Myocyte (in vitro differentiated cells): ENCODE data around the gene UGT1A8. TPM values are rescaled to one million over a fixed set of nuclear protein-coding genes. Genes with fewer than 3 reads are reported as not detected.
"Not testable (repeated sequence)": the region's sequence is repeated elsewhere in the genome, so short reads cannot be mapped to it uniquely, and the experiment has no call there.

Experiments used
- DNase-seq: peaks from one replicate; pipeline ENCODE4 v3.0.0-alpha.2; 2012; ENCODE audit warnings: low read depth
- polyA plus RNA-seq: library from polyadenylated mRNA; unstranded; fragments of >200 nt; gene quantifications from one replicate; pipeline ENCODE4 v1.2.1, GENCODE V29; 2012; ENCODE audit warnings: missing spikeins
- total RNA-seq: library from RNA; depleted of rRNA; stranded (reverse); fragments of >200 nt; gene quantifications from 2 replicates; pipeline ENCODE4 v1.2.3, GENCODE V29; 2014

UGT1A8 gene
- not detected in 2 replicates for total RNA-seq
- not detected for polyA plus RNA-seq

DNA sequence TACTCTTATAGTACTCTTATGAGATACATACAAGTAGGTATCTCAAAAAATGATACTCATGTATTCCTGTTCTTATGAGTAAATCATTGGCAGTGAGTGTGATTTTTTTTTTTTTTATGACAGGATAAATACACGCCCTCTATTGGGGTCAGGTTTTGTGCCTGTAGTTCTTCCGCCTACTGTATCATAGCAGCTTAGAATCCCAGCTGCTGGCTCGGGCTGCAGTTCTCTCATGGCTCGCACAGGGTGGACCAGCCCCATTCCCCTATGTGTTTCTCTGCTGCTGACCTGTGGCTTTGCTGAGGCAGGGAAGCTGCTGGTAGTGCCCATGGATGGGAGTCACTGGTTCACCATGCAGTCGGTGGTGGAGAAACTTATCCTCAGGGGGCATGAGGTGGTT is at the start of gene UGT1A8:
TSS of gene UGT1A8 (plus strand) at position 158 of the 400 bp plus-strand sequence. CDS start at position 233, 75 bp downstream.
- DNase-seq, result not testable (repeated sequence)

DNA sequence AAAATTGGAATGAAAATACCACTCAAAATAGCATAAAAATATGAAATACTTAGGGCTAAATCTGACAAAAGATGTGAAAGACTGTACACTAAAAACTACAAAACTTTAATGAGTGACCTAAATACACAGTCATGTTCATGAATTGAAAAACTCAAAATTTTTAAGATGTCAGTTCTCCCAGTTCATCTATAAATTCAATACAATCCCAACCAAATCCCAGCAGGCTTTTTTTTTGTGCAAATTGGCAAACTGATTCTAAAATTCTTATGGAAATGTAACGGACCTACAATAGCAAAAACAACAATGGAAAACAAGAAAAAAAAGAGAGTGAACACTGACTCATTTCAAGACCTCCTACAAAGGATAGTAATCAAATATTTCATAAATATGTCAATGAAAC is 46.4 kb upstream of the UGT1A8 start:
- DNase-seq, result no peak

DNA sequence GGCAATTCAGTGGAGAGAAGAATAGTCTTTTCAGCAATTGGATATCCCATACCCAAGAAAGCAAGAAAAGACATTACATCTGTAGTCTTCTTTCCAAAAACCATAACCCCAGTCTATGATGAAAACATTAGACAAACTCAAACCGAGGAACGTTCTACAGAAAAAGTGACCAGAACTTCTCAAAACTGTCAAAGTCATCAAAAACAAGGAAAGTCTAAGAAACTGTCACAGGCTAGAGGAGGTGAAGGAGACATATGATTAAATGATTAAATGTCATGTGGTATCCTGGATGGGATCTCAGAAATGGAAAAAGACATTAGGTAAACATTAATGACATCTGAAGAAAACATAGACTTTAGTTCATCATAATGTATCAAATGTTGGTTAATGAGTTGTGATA is 46.0 kb upstream of the UGT1A8 start:
- DNase-seq, result no peak

DNA sequence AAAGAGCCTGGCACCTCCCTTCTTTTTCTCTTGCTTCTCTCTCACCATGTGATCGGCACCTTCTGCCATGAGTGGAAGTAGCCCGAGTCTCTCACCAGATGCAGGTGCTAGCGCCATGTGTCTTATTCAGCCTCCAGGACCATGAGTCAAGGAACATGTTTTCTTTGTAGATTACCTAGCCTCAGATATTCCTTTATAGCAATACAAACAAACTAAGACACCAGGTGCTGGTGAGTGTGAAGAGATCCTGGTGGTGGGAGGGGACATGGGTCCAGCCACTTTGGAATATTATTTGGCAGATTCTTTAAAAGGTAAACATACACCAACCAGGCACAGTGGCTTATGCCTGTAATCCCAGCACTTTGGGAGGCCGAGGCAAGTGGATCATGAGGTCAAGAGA is 45.0 kb upstream of the UGT1A8 start:
- DNase-seq, result no peak

DNA sequence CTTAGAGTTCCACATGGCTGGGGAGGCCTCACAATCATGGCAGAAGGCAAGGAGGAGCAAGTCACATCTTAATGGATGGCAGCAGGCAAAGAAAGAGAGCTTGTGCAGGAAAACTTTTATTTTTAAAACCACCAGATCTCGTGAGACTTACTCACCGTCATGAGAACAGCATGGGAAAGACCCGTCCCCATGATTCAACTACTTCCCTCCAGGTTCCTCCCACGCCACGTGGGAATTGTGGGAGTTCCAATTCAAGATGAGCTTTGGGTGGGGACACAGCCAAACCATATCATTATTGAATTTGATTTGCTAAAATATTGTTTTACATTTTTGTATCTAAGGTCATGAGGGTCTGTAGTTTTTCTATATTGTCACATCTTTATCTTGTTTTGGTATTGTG is 40.1 kb upstream of the UGT1A8 start:
- not testable (repeated sequence) for DNase-seq

DNA sequence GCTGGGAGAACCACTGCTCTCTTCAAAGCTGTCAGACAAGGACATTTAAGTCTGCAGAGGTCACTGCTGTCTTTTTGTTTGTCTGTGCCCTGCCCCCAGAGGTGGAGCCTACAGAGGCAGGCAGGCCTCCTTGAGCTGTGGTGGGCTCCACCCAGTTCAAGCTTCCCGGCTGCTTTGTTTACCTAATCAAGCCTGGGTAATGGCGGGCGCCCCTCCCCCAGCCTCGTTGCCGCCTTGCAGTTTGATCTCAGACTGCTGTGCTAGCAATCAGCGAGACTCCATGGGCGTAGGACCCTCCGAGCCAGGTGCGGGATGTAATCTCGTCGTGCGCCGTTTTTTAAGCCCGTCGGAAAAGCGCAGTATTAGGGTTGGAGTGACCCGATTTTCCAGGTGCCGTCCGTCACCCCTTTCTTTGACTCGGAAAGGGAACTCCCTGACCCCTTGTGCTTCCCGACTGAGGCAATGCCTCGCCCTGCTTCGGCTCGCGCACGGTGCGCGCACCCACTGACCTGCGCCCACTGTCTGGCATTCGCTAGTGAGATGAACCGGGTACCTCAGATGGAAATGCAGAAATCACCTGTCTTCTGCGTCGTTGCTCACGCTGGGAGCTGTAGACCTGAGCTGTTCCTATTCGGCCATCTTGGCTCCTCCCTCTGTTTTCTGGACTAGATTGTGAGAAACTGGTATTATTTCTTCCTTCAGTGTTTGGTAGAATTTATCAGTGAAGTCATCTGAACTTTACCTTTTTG is 34.0 kb upstream of the UGT1A8 start:
- DNase-seq, result not testable (repeated sequence)

DNA sequence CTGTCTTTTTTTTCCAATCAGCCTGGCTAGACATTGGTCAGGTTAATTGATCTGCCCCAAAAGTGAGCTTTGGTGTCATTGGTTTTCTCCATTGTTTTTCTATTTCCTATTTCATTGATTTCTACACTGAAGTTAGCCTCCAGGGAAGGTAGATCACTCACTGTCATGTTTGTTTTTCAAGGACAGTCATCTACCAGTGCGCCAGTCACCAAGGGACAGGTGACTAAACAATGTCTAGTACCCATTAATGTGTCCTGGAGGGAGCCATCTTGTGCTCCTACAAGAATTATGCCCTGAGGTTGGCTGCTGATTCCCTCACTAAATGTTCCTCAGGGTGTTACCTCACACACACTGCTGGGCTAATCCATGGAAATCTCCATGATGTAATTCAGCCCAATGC is 33.2 kb upstream of the UGT1A8 start:
- DNase-seq, result no peak

DNA sequence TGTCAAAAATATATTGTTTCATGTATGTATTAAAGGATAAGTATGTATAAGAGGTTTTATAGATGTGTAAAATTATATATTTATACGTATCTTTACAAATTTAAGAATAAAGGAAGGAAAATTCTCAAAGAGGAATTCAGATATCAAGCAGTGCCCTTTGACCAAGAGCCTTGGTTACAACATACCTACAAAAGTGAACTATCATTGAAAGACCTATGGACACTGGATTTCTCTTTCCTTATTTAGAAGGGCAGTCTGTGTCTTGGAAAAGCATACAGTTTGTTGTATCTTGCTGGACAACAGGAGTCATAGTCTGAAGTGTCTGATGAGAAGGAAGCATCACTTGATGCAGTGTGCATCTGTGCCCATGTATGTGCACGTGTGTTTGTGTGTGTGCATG is 29.0 kb upstream of the UGT1A8 start:
- DNase-seq, result no peak

DNA sequence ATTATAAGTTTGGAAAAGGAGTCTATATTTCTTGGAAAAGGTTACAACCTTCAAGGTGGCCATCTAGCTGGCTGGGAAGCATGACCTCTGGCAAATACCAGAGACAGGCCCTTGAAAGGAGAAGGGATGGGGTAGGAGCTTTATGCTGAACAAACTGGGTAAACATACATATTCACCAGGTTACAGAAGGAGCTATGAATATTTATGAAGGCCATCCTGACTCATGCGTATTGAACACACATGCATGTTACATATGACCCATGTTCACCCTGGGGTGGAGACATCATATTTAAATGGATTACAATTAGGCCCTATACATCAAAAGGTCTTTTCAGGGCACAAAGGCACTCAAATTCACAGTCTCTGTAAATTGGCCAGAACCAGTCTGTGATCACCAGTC is 24.7 kb upstream of the UGT1A8 start:
- DNase-seq, result not testable (repeated sequence)

DNA sequence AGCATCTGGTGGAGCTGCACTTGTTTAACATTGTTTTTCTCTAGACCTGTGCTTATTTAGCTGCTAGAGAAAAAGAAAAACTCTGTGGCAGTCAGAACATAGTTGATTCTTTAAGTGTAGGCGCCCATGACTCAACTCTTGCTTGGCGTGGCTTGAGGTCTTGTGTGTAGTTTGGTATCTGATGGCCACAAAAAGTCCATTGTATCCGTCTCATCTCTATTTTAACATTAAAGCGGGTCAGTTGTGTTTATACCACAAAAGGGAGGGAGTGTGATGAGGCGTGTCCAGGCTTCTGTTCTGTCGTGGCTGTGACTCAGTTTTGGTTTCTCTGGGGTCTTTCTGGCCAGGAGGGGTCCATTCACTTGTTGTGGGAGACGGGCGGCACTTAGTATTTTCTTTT is 24.2 kb upstream of the UGT1A8 start:
- DNase-seq, result peak; percentile 3

DNA sequence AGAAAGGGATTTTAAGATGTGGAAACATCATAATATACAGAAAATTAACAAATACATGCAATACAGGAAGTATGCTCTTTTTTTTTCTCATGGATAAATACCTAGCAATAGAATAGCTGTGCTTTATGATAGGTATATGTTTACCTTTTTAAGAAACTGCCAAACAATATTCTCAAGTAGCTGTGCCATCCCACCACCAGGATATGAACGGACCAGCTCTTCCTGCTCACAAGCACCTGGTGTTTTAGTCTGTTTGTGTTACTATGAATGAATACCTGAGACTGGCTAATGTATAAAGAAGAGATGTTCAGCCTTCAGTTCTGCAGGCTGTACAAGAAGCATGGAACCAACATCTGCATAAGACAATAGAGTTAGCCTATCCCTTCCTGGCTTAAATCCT is 19.9 kb upstream of the UGT1A8 start:
- DNase-seq, result no peak

DNA sequence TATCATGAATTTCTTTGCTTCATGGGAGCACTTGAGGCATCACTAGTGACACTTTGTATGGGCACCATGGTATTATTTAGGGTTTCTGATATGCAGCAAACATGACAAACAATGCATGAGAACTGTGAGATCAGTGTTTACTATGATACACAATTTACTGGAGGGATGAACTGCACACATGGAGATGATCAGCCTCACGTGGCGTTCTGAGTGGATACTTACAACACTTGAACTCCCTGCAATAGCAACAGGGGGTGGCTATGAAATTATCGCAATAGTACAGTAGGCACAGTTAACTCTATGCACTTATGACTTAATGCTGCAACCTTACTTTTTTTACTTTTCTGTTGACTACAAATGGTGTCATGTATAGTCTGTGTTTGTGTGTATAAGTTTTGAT is 18.5 kb upstream of the UGT1A8 start:
- DNase-seq, result no peak

DNA sequence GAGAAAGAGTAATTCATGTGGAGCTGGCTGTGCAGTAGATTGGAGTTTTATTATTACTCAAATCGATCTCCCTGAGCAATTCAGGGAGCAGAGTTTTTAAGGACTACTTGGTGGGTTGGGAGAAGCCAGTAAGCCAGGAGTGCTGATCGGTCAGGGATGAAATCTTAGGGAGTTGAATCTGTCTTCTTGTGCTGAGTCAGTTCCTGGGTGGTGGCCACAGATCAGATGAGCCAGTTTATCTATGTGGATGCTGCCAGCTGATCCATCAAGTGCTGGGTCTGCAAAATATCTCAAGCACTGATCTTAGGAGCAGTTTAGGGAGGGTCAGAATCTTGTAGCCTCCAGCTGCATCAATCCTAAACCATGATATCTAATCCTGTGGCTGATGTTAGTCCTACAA is 17.0 kb upstream of the UGT1A8 start:
- DNase-seq, result no peak

DNA sequence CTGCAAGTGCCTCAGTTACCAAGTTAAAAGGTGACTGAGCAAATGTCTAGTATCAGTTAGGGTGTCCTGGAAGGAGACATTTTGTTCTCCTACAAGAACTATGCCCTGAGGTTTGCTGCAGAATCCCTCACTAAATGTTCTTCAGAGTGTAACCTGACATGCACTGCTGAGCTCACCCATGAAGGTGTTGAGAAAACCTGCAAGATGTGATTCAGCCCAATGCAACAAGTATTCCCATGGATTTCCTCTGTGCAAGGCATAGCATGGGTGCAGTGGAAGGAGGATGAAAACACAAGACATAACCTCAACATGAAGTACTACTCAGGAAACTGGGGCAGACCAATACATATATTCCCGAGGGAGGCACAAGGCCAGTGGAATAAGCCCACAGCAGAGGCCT is 15.4 kb upstream of the UGT1A8 start:
- DNase-seq, result no peak

DNA sequence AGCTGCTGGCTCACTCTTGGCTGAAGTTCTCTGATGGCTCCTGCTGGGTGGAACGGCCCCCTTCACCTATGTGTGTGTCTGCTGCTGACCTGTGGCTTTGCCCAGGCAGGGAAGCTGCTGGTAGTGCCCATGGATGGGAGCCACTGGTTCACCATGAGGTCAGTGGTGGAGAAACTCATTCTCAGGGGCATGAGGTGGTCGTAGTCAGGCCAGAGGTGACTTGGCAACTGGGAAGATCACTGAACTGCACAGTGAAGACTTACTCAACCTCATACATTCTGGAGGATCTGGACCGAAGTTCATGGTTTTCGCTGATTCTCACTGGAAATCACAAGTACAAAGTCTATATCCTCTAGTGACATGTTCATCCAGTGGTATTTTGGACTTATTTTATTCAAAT is 13.9 kb upstream of the UGT1A8 start:
- DNase-seq, result no peak

DNA sequence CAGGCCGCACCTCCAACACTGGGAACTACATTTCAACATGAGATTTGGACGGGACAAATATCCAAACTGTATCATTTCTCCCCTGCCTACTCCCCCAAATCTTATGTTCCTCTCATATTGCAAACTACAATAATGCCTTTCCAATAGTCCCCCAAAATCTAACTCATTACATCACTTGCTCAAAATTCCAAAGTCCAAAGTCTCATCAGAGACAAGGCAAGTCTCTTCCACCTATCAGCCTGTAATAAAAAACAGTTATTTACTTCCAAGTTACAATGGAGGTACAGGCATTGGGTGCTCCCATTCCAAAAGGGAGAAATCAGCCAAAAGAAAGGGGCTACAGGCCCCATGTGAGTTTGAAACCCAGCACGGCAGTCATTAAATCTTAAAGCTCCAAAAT is 12.6 kb upstream of the UGT1A8 start:
- no peak for DNase-seq

DNA sequence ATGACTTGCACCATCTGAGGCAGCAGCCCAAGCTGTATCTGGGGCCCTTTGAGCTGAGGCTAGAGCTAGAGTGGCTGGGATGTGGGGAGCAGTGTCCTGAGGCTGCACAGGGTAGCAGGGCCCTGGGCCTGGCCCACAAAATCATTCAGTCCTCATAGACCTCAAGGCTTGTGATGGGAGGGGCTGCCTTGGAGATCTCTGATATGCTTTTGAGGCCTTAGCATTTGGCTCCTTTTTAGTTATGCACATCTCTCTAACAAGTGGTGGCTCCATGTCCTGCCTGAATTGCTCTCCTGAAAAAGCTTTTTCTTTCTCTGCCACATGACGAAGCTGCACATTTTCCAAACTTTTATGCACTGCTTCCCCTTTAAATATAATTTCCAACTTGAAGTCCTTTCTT is 11.8 kb upstream of the UGT1A8 start:
- no peak for DNase-seq

DNA sequence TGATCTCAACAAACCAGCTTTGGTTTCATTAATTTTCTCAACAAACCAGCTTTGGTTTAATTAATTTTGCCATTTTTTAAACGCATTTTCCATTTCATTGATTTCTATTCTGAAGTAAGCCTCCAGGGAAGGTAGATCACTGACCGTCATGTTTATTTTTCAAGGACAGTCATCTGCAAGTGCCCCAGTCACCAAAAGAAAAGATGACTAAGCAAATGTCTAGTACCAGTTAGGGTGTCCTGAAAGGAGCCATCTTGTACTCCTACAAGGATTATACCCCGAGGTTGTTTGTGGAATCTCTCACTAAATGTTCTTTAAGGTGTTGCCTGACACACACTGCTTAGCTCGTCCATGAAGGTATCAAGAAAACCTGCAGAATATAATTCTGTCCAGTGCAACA is 6.1 kb upstream of the UGT1A8 start:
- DNase-seq, result no peak

DNA sequence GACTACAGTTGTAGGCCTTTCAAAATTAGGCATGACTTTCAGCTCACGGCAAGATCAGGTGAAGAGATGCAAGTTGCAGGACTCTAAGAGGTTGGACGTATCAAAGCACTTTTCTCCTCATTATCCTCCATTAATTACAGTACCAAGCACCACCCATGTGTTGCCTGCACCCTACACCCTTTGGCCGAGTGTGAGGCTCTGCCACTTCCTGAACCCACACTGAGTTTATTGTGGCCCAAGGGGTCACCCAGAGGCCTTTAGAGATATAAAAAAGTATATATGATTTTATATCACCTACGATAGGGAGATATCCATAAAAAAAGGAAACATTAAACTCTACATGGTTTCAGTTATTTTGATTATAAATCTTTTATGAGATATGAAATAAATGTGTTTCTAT is 2.8 kb downstream of the UGT1A8 start:
- no peak for DNase-seq

DNA sequence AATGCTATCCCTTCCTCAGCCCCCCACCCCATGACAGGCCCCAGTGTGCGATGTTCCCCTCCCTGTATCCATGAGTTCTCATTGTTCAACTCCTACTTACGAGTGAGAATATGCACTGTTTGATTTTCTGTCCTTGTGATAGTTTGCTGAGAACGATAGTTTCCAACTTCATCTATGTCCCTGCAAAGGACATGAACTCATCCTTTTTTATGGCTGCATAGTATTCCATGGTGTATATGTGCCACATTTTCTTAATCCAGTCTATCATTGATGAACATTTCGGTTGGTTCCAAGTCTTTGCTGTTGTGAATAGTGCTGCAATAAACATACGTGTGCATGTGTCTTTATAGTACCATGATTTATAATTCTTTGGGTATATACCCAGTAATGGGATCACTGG is 4.4 kb downstream of the UGT1A8 start:
- DNase-seq, result not testable (repeated sequence)

DNA sequence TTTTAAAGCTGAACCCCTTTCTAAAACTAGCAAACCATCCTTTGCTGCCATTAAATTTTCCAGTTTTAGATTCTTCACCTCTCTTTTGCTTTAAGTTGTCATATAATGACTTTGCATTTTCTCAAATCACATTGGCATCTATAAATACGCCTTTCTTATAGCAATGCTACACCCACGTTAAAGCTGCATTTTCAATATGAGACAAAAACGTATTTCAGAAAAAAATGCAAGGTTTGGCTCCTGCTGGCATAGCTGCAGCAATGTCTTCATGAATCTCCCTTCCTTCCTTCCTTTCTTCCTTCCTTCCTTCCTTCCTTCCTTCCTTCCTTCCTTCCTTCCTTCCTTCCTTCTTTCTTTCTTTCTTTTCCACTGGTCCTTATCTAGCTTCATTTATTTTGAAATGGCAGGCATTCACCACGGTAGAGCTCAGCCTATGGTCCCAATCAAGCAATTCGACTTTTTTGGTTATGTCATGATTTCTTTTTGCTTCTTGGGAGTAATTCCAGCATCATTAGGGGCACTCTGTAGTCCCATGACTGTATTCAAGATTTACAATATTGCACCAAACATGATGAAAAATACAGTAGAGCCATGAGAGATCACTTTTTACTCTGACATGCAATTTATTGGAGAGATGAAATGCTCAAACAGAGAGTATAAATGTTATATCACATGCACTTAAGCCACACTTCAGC is 10.0 kb downstream of the UGT1A8 start:
- no peak for DNase-seq

DNA sequence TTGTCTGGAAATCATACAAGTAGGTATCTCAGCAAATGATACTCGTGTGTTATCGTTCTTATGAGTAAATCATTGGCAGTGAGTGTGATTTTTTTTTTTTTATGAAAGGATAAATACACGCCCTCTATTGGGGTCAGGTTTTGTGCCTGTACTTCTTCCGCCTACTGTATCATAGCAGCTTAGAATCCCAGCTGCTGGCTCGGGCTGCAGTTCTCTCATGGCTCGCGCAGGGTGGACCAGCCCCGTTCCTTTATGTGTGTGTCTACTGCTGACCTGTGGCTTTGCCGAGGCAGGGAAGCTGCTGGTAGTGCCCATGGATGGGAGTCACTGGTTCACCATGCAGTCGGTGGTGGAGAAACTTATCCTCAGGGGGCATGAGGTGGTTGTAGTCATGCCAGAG is 18.9 kb downstream of the UGT1A8 start, which contains the start of gene UGT1A10:
TSS of gene UGT1A10 (plus strand) at position 143 of the 400 bp plus-strand sequence. CDS start at position 218, 75 bp downstream.
- DNase-seq, result not testable (repeated sequence)

DNA sequence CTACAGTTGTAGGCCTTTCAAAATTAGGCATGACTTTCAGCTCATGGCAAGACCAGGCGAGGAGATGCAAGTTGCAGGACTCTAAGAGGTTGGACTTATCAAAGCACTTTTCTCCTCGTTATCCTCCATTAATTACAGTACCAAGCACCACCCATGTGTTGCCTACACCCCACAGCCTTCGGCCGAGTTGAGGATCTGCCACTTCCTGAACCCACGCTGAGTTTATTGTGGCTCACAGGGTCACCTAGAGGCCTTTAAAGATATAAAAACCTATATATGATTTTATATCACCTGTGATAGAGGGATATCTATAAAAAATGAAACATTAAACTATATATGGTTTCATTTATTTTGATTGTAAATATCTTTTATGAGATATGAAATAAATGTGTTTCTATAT is 21.4 kb downstream of the UGT1A8 start:
- DNase-seq, result no peak
